ENCODE results near the gene ZNF785.
"Not testable (repeated sequence)": the region's sequence is repeated elsewhere in the genome, so short reads cannot be mapped to it uniquely, and the experiment has no call there.

Gene ZNF785

DNA sequence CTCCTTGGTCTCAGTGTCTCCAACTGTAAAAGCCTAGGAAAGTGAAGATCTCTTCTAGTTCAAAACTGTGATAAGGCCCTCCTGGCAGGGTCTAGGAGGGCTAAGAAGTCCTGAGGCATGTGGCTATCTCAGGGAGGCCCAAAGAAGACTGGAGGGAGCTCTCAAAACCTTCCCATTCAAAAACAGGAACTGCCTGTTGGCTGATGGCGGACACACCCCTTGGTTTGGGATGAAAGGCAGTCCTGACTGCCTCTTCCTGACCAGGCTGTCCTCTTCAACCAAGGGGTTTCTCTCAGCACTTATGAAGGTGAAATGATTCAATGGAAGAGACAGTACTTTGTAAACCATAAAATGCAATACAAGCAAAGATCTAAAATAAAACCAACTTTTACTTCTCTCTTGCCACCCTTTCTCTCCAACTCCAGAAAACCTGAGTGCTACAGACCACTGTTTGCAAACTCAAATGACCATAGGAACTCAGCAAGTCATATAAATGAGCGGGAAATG, 32.1 kb downstream of the ZNF785 start:
- Histone ChIP-seq H3K9me3 (ENCODE audit: control insufficient read depth, insufficient read depth, low read length) (no peaks in the 10 kb centered on the region), H3K36me3 (ENCODE audit: control insufficient read depth, insufficient read depth, low read length) (peaks cover 7% of the 10 kb centered on the region; the same call in 1 of the 2 replicates), H3K27me3 (ENCODE audit: control insufficient read depth, insufficient read depth, low read length) (no peaks in the 10 kb centered on the region), H3K4me1 (ENCODE audit: control insufficient read depth, insufficient read depth, low read length) (peaks cover 5% of the 10 kb centered on the region; the same call in 1 of the 2 replicates), H3K4me3 (ENCODE audit: low read length) (no peak overlapping the region), H3K27ac (ENCODE audit: low read length) (no peak overlapping the region)
- WGBS (ENCODE audit: insufficient coverage, insufficient read length) = no CpG with 5 or more reads among the region's 2 CpGs
- DNase-seq (ENCODE audit: low read depth, low spot score) = no peak

DNA sequence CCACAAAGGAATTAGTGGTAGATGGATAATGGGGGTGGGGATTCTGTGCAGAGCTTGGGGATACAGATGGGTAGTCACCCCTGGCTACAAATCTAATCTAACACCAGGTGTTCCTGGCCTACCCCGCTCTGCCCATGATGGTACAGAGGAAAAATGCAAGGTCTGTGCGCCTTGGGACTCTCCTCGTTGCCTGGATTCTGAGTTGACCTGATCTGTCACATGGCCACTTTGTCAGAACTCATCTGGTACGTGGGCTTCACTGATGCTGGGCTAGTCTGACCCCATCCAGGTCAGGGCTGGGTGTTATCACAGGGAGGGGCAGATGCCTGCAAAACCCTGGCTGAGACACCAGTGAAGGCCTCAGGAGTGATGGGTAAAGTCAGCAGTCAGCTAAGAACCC, 32.5 kb downstream of the ZNF785 start:
- WGBS (ENCODE audit: insufficient coverage, insufficient read length) = no CpG with 5 or more reads among the region's 4 CpGs

GRCh38 chr16:30551781-30552180, 33.7 kb downstream of the ZNF785 start:
- Histone ChIP-seq H3K27me3 (ENCODE audit: control insufficient read depth, insufficient read depth, low read length) (no peaks in the 10 kb centered on the region), H3K4me3 (ENCODE audit: low read length) (no peak overlapping the region), H3K9me3 (ENCODE audit: control insufficient read depth, insufficient read depth, low read length) (no peaks in the 10 kb centered on the region), H3K4me1 (ENCODE audit: control insufficient read depth, insufficient read depth, low read length) (peaks cover 5% of the 10 kb centered on the region; the same call in 1 of the 2 replicates), H3K36me3 (ENCODE audit: control insufficient read depth, insufficient read depth, low read length) (peaks cover 7% of the 10 kb centered on the region; the same call in 1 of the 2 replicates), H3K27ac (ENCODE audit: low read length) (no peak overlapping the region)
- no peak for DNase-seq (ENCODE audit: low read depth, low spot score)
- no CpG with 5 or more reads among the region's 3 CpGs for WGBS (ENCODE audit: insufficient coverage, insufficient read length)

More for the DNA sequence above, 32.5 kb downstream of the ZNF785 start:
- peaks cover 7% of the 10 kb centered on the region; the same call in 1 of the 2 replicates for H3K36me3 ChIP-seq (ENCODE audit: control insufficient read depth, insufficient read depth, low read length)
- no peak overlapping the region for H3K4me3 ChIP-seq (ENCODE audit: low read length)
- H3K27ac ChIP-seq (ENCODE audit: low read length) = no peak overlapping the region
- H3K9me3 ChIP-seq (ENCODE audit: control insufficient read depth, insufficient read depth, low read length) = no peaks in the 10 kb centered on the region
- no peaks in the 10 kb centered on the region for H3K27me3 ChIP-seq (ENCODE audit: control insufficient read depth, insufficient read depth, low read length)
- DNase-seq (ENCODE audit: low read depth, low spot score) = no peak
- H3K4me1 ChIP-seq (ENCODE audit: control insufficient read depth, insufficient read depth, low read length) = peaks cover 5% of the 10 kb centered on the region; the same call in 1 of the 2 replicates

GRCh38 chr16:30548416-30549253, 36.9 kb downstream of the ZNF785 start:
- H3K27ac ChIP-seq (ENCODE audit: low read length) = no peak overlapping the region
- no peaks in the 10 kb centered on the region for H3K36me3 ChIP-seq (ENCODE audit: control insufficient read depth, insufficient read depth, low read length)
- H3K27me3 ChIP-seq (ENCODE audit: control insufficient read depth, insufficient read depth, low read length) = no peaks in the 10 kb centered on the region
- no peak for DNase-seq (ENCODE audit: low read depth, low spot score)
- H3K4me3 ChIP-seq (ENCODE audit: low read length) = no peak overlapping the region
- H3K4me1 ChIP-seq (ENCODE audit: control insufficient read depth, insufficient read depth, low read length) = 0 out of 2 replicates have a peak, but pooled peaks cover 2% of the 10 kb centered on the region
- H3K9me3 ChIP-seq (ENCODE audit: control insufficient read depth, insufficient read depth, low read length) = no peaks in the 10 kb centered on the region
- no CpG with 5 or more reads among the region's 8 CpGs for WGBS (ENCODE audit: insufficient coverage, insufficient read length)

- Histone ChIP-seq H3K9me3 (ENCODE audit: control insufficient read depth, insufficient read depth, low read length) (no peaks in the 10 kb centered on the region), H3K4me1 (ENCODE audit: control insufficient read depth, insufficient read depth, low read length) (peaks cover 3% of the 10 kb centered on the region; the same call in 1 of the 2 replicates), H3K27ac (ENCODE audit: low read length) (no peak overlapping the region), H3K4me3 (ENCODE audit: low read length) (no peak overlapping the region), H3K36me3 (ENCODE audit: control insufficient read depth, insufficient read depth, low read length) (no peaks in the 10 kb centered on the region), H3K27me3 (ENCODE audit: control insufficient read depth, insufficient read depth, low read length) (no peaks in the 10 kb centered on the region; the same call in 1 of the 2 replicates)
- no CpG with 5 or more reads among the region's 8 CpGs for WGBS (ENCODE audit: insufficient coverage, insufficient read length)
- no peak for DNase-seq (ENCODE audit: low read depth, low spot score)
Observed at GRCh38 chr16:30546115-30546514, 39.4 kb downstream of the ZNF785 start.

DNA sequence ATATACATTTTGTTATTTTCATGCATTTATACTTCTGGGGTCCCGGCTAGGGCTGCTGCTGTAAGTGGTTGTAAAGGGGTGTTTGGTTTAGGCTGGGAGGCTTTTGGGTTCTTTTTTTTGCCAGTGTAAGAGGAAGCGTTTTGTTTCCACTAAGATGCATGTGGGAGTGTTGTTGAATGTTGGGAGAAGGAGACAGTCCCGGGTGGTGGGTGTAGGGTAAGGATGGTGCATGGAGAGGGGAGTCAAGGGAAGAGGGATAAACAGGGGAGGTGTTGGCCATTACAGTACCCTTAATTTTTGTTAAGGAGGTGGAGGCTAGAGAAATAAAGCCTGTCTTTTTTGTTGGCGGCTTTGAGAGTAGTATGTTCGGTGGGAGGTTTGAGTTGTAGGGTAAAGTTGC, 42.4 kb downstream of the ZNF785 start:
- peaks cover 1% of the 10 kb centered on the region; the same call in 1 of the 2 replicates for H3K4me1 ChIP-seq (ENCODE audit: control insufficient read depth, insufficient read depth, low read length)
- no peak for DNase-seq (ENCODE audit: low read depth, low spot score)
- WGBS (ENCODE audit: insufficient coverage, insufficient read length) = 100% methylated on average over 2 of the region's 5 CpGs
- no peak overlapping the region for H3K4me3 ChIP-seq (ENCODE audit: low read length)
- no peaks in the 10 kb centered on the region; the same call in 1 of the 2 replicates for H3K27me3 ChIP-seq (ENCODE audit: control insufficient read depth, insufficient read depth, low read length)
- no peaks in the 10 kb centered on the region for H3K36me3 ChIP-seq (ENCODE audit: control insufficient read depth, insufficient read depth, low read length)
- no peak overlapping the region for H3K27ac ChIP-seq (ENCODE audit: low read length)
- H3K9me3 ChIP-seq (ENCODE audit: control insufficient read depth, insufficient read depth, low read length) = no peaks in the 10 kb centered on the region

- H3K27me3 ChIP-seq (ENCODE audit: control insufficient read depth, insufficient read depth, low read length) = no peaks in the 10 kb centered on the region; the same call in 1 of the 2 replicates
- no peak overlapping the region for H3K4me3 ChIP-seq (ENCODE audit: low read length)
- H3K36me3 ChIP-seq (ENCODE audit: control insufficient read depth, insufficient read depth, low read length) = no peaks in the 10 kb centered on the region
- no CpG with 5 or more reads among the region's 10 CpGs for WGBS (ENCODE audit: insufficient coverage, insufficient read length)
- no peak for DNase-seq (ENCODE audit: low read depth, low spot score)
- no peaks in the 10 kb centered on the region for H3K9me3 ChIP-seq (ENCODE audit: control insufficient read depth, insufficient read depth, low read length)
- H3K27ac ChIP-seq (ENCODE audit: low read length) = no peak overlapping the region
- peaks cover 1% of the 10 kb centered on the region; the same call in 1 of the 2 replicates for H3K4me1 ChIP-seq (ENCODE audit: control insufficient read depth, insufficient read depth, low read length)
Observed at GRCh38 chr16:30541502-30542329, 43.8 kb downstream of the ZNF785 start.

DNA sequence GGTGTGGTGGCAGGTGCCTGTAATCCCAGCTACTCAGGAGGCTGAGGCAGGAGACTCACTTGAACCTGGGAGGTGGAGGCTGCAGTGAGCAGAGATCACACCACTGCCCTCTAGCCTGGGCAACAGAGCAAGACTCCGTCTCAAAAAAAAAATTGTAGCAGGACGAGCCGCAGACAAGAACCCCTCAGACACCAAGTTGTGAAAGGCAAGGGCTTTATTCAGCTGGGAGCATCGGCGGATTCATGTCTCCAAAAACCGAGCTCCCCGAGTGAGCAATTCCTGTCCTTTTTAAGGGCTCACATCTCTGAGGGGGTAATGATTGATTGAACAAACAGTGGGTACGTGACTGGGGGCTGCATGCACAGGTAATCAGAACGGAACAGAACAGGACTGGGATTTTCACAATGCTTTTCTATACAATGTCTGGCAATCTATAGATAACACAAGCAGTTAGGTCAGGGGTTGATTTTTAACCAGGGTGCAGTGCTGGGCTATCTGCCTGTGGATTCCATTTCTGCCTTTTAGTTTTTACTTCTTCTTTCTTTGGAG, 44.5 kb downstream of the ZNF785 start:
- H3K36me3 ChIP-seq (ENCODE audit: control insufficient read depth, insufficient read depth, low read length); H3K9me3 ChIP-seq (ENCODE audit: control insufficient read depth, insufficient read depth, low read length); DNase-seq (ENCODE audit: low read depth, low spot score); H3K4me3 ChIP-seq (ENCODE audit: low read length); H3K27me3 ChIP-seq (ENCODE audit: control insufficient read depth, insufficient read depth, low read length); H3K27ac ChIP-seq (ENCODE audit: low read length); H3K4me1 ChIP-seq (ENCODE audit: control insufficient read depth, insufficient read depth, low read length): not testable (repeated sequence)
- no CpG with 5 or more reads among the region's 9 CpGs for WGBS (ENCODE audit: insufficient coverage, insufficient read length)

DNA sequence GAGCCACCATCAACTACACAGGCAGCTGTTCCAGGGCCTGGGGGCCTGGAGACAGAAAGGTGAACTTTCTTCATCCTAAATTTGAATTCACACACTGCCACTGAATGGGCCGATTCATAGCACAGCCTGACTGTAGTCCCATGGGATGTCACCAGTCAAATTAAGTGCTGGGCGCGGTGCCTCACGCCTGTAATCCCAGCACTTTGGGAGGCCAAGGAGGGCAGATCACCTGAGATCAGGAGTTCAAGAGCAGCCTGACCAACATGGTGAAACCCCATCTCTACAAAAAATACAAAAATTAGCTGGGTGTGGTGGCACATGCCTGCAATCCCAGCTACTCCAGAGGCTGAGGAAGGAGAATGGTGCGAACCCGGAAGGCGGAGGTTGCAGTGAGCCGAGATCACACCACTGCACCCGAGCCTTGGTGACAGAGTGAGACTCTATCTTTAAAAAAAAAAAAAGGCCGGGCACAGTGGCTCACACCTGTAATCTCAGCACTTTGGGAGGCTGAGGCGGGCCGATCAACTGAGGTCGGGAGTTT, 45.4 kb downstream of the ZNF785 start:
- no CpG with 5 or more reads among the region's 13 CpGs for WGBS (ENCODE audit: insufficient coverage, insufficient read length)
- DNase-seq (ENCODE audit: low read depth, low spot score); H3K9me3 ChIP-seq (ENCODE audit: control insufficient read depth, insufficient read depth, low read length); H3K4me1 ChIP-seq (ENCODE audit: control insufficient read depth, insufficient read depth, low read length); H3K36me3 ChIP-seq (ENCODE audit: control insufficient read depth, insufficient read depth, low read length); H3K27ac ChIP-seq (ENCODE audit: low read length); H3K27me3 ChIP-seq (ENCODE audit: control insufficient read depth, insufficient read depth, low read length); H3K4me3 ChIP-seq (ENCODE audit: low read length): not testable (repeated sequence)
